LNCaP clone FGC (cell line): ENCODE results near the gene WDR53.
"Not testable (repeated sequence)": the region's sequence is repeated elsewhere in the genome, so short reads cannot be mapped to it uniquely, and the experiment has no call there.

Experiments
- DNase-seq: peaks from one replicate; pipeline ENCODE4 v3.0.0-alpha.2; 2011; ENCODE audit warnings: low read depth
- H3K4me3 ChIP-seq: 2 replicates; pipeline ENCODE4 v1.5.1; 2011; ENCODE audit warnings: mild to moderate bottlenecking, low read depth, low read length, control low read depth
- TF ChIP-seq, protein P1 (sequence below): IDR thresholded peaks from 2 replicates; pipeline ENCODE4 v1.5.1; 2012; ENCODE audit warnings: mild to moderate bottlenecking; ENCODE audit not compliant: control insufficient read depth, insufficient read depth; ENCODE audit errors: extremely low read depth

WDR53 gene

DNA sequence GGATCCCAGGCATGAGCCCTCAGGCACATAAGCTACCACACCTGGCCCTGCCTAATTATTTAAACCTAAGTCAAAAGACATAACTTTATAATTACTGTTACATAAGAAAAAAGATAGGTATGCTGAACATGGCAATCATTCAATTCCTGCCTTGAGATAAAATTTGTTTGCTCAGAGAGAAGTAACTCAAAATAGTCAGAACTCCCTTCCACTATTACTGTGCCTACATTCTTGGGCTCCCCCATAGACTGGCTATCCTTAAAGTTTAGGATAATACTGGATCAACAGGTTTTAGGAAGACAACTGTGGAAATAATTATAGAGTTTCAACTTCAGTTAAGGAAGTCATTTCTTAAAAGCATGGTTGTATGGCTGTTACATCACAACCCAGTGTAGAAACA is 9.9 kb downstream of the WDR53 start:
- no peak for DNase-seq
- TF ChIP-seq, protein P1, sequence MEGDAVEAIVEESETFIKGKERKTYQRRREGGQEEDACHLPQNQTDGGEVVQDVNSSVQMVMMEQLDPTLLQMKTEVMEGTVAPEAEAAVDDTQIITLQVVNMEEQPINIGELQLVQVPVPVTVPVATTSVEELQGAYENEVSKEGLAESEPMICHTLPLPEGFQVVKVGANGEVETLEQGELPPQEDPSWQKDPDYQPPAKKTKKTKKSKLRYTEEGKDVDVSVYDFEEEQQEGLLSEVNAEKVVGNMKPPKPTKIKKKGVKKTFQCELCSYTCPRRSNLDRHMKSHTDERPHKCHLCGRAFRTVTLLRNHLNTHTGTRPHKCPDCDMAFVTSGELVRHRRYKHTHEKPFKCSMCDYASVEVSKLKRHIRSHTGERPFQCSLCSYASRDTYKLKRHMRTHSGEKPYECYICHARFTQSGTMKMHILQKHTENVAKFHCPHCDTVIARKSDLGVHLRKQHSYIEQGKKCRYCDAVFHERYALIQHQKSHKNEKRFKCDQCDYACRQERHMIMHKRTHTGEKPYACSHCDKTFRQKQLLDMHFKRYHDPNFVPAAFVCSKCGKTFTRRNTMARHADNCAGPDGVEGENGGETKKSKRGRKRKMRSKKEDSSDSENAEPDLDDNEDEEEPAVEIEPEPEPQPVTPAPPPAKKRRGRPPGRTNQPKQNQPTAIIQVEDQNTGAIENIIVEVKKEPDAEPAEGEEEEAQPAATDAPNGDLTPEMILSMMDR: no peak
- H3K4me3 ChIP-seq: no peak overlapping the region

DNA sequence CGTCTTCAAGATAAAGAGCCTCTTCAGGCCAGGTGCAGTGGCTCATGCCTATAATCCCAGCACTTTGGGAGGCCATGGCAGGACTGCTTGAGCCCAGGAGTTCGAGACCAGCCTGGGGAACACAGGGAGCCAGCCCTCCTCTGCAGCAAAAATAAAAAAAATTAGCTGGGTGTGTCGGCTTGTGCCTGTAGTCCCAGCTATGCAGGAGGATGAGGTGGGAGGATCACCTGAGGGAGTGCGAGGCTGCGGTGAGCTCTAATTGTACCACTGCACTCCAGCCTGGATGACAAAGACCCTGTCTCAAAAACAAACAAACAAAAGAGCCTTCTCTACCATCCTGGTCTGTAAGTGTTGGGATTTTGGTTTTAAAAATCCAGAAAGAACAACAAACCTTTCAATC is 11.1 kb downstream of the WDR53 start:
- no peak for DNase-seq

DNA sequence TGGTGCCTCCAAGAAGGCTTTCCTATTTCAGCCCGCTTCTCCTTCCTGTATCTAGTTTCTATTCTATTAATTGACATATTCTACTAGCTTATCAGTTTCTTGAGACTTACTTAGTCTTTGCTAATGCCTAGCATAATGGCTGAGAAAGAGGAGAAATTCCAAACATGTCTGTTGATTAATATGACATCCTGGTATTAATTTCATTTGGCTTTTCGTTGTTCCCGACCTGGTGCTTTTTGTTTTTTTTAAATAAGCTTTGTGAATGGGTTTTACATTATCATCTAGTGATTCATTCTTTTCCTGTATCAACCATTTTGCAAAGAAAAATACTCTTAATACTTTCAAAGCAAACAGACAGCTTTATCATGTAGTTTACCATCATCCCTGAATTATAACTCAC is 13.1 kb downstream of the WDR53 start:
- TF ChIP-seq, protein P1: no peak
- DNase-seq: no peak
- no peak overlapping the region for H3K4me3 ChIP-seq

More for the DNA sequence above, 11.1 kb downstream of the WDR53 start:
- no peak overlapping the region for H3K4me3 ChIP-seq
- TF ChIP-seq, protein P1: no peak

DNA sequence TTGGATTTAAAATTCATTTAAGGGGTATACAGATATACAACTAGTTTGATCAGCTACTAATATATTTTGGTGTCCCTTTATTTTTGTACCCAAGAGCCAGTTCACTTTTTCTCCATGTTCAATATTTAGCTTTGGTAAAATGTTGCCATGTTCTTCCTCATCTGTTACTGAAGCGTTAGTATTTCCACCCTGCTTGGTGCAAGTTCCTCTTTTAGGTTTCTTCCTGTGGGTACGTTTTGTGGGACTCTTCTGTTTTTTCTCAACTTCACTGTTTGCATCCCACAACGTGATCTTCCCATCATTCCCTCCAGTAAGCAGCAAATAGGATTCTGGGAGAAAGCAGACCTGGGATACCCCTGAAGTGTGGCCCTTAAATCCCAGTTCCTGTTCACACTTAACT is 14.1 kb downstream of the WDR53 start:
- TF ChIP-seq, protein P1: no peak
- H3K4me3 ChIP-seq: no peak overlapping the region
- DNase-seq: no peak

DNA sequence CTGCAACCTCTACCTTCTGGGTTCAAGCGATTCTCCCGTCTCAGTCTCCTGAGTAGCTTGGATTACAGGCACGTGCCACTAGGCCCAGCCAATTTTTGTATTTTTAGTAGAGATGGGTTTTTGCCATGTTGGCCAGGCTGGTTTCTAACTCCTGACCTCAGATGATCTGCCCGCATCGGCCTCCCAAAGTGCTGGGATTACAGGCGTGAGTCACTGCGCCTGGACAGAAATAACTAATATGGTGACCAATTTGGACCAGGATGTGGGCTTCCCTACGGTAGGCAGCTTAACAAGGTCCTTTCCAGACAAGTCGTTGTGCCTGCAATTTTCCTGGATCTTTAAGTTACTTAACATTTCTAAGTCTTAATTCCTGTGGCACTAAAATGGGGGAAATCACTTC is 14.8 kb downstream of the WDR53 start:
- no peak for DNase-seq
- TF ChIP-seq, protein P1: no peak
- H3K4me3 ChIP-seq: no peak overlapping the region

DNA sequence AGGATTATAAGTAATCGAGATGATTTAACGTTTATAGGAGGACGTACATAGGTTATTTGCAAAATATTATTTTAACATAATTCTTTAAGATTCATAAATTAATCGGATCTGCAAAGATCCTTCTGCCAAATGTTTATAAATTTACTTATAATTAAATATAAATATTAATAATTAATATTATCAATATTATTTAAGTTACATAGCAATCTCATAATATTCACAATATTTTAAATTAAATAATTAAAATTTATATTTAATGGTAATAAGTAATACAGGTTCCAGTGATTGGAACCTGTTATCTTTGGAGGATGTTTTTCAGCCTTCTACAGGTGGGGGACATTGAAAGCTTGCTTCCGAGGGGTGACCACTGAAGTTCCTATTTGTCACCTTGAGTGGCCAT is 16.1 kb downstream of the WDR53 start:
- TF ChIP-seq, protein P1: no peak
- no peak overlapping the region for H3K4me3 ChIP-seq
- no peak for DNase-seq

DNA sequence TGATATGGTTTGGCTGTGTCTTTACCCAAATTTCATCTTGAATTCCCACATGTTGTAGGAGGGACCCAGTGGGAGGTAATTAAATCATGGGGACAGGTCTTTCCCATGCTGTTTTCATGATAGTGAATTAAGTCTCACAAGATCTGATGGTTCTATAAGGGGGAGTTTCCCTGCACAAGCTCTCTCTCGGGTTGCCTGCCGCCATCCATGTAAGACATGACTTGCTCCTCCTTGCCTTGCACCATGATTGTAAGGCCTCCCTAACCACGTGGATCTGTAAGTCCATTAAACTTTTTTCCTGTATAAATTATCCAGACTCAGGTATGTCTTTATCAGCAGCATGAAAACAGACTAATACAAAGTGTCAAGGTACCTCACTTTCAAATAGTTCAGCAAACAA is 18.2 kb downstream of the WDR53 start:
- not testable (repeated sequence) for DNase-seq, H3K4me3 ChIP-seq

DNA sequence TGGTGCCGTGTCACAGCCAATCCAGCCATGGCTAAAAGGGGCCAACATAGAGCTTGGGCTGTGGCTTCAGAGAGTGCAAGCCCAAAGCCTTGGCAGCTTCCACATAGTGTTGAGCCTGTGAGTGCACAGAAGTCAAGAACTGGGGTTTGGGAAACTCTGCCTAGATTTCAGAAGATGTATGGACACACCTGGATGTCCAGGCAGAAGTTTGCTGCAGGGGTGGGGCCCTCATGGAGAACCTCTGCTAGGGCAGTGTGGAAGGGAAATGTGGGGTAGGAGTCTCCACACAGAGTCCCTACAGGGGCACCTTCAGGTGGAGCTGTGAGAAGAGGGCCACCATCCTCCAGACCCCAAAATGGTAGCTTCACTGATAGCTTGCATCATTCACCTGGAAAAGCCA is 19.0 kb downstream of the WDR53 start:
- DNase-seq, H3K4me3 ChIP-seq: not testable (repeated sequence)
